Fibroblast of skin of left biceps (primary cell): ENCODE results near the gene LCN1.
"Not testable (repeated sequence)": the region's sequence is repeated elsewhere in the genome, so short reads cannot be mapped to it uniquely, and the experiment has no call there.

Experiments used
- DNase-seq, 2 experiments: peaks; one replicate each; pipeline ENCODE4 v3.0.0-alpha.2; 2013; ENCODE audit warnings: low read depth in 2 of 2

Gene LCN1

DNA sequence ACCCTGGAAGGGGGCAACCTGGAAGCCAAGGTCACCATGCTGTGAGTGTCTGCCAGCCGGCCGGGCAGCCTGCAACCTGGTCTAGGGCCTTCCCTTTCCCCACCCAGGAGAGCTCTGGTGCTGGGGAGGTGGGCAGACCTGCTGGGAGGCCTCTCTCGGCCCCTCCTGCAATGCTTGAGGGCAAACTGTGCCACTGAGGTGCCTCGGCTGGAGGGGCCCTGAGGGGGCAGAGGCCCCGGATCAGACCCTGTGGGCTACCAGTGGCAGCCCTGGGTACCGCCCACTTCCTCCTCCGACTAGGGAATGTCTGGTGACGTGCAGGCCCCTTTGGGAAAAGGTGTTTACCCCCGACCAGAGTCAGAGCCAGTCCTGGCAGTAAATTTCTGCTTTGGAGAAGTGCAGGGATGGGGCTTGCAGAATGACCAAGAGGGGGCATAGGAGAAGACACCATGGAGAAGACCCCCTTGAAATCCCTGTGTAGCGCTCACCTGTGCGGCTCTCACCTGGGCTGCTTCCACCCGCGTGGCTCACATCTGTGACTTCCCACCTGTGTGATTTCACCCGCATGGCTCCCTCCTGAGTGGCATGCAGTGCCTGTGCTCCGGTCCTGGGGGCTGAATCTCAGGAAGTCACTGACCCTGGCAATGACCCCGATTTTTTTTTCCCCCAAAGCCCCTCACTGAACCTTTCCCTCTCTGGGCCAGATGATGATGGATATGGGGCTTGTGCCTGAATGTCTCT, 1.1 kb downstream of the LCN1 start:
- no peak for DNase-seq

DNA sequence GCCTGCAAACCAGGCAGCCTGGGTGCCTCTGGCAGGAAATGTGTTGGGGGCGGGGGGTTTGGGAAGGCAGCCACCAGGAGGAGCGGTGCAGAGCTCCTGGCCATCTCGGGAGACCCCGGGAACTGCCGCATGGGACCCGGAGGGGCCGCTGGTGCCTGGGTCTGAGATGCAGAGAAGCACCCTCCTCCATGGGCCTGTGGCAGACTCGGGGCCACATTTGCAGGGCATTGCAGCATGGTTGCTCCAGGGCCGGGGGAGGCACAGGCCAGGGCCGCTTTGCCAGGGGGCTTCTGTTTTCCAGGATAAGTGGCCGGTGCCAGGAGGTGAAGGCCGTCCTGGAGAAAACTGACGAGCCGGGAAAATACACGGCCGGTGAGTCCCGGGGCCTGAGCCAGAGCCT, 1.7 kb downstream of the LCN1 start:
- no peak for DNase-seq

DNA sequence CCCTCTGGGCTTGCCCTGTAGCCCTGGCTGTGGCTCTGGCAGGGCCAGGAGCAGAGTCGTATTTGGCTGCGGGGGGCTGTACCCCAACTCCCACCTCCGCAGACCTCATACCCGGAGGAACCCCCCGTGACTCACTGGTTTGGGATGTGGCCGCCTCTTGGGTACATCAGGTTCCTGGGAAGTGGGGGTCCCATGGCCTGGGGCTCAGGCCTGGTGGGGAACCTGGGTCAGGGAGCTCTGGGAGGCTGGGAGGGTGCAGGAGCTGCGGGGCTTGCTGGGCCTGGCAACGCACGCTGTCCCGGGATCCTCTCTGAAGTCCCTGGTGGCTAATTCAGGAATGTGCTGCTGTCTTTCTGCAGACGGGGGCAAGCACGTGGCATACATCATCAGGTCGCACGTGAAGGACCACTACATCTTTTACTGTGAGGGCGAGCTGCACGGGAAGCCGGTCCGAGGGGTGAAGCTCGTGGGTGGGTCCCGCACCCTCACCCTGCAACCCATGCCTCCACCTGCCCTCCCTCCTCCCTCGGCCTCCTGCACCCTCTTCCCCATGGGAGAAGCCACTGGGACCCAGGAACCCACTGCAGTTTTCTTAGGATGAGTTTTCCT, 2.4 kb downstream of the LCN1 start:
- no peak for DNase-seq

DNA sequence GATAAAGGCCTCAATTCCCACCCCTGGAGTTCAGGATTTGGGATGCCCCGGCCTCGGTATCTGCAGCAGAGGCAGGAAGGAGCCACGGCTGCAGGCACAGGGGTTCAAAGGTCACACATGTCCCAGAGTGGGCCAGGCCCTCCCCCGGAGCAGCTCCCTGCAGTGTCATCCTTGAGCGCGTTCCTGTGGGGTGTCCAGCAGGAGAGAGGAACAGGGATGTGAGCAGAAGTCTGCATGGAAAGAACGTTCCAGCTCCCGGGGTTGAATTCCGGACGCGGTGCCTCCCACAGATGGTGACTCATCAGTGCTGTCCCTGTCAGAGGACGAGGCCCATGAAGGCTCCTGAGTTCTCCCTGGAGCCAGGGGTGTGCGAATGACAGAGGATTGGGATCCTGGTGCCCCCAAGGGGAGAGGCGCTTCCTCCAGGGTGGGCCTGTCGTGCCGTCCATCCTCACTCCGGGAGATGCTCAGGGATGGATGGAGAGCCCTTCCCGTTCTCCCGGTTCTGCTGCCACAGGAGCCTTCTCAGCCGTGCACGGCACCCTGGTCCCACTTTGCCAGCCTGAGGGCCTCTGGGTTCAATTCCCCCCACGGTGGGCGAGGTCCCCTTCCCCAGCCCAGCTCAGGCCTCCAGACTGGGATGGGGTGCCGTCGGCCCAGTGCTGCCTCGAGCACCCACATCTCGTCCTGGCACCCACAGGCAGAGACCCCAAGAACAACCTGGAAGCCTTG, 3.1 kb downstream of the LCN1 start:
- no peak for DNase-seq

DNA sequence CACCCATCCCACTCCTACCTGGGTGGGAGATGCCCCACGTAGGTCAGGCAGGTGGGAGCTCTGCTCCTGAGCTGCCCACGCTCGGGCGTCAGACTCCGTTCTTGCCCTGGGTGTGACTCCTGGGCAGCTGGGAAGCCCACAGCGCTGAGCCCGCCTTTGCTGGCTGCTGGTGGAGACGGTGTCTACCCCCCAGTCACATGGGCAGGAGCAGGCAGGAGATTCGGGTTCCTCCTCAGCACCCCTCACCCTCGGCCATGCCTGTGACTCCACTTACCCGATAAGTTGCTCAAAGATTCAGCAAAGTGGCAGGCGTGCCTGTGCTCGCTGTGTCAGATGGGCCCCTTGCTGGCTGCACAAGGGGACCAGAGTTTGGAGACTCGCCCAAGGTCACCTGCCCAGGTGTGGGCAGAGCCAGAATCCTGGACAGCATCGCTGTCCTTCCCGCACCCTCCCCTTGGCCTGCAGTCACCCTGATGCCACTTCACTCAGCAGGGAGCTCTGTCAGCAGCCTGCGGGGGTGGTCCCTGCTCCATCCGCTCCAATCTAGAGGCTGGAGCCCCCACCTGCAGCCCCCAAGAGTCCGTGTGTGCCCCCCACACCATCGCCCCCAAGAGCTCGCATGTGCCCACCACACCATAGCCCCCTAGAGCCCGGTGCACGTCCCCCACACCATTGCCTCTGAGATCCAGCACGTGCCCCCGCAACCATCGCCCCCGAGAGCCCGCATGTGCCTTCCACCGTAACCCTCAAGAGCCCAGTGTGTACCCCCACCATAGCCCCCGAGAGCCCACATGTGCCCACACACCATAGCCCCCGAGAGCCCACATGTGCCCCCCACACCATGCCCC, 4.2 kb downstream of the LCN1 start:
- no peak for DNase-seq

DNA sequence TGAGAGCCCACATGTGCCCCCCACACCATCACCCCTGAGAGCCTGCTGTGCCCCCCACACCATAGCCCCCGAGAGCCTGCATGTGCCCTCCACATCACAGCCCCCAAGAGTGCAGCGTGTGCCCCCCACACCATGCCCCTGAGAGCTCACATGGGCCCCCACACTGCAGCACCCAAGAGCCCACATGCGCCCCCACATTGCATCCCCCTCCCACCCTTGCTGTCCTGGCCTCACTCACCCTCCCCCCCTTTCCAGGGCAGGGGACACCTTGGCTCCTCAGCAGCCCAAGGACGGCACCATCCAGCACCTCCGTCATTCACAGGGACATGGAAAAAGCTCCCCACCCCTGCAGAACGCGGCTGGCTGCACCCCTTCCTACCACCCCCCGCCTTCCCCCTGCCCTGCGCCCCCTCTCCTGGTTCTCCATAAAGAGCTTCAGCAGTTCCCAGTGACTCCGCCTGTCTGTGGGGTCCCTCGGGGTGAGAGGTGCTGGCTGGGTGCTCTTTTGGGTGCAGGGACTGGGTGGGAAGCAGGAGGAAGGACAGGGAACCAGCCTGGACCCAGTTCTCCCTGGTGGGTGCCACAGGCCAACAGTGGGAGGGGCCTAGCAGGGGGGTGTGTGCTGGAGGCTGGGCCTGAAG, 5.0 kb downstream of the LCN1 start:
- DNase-seq, result no peak

DNA sequence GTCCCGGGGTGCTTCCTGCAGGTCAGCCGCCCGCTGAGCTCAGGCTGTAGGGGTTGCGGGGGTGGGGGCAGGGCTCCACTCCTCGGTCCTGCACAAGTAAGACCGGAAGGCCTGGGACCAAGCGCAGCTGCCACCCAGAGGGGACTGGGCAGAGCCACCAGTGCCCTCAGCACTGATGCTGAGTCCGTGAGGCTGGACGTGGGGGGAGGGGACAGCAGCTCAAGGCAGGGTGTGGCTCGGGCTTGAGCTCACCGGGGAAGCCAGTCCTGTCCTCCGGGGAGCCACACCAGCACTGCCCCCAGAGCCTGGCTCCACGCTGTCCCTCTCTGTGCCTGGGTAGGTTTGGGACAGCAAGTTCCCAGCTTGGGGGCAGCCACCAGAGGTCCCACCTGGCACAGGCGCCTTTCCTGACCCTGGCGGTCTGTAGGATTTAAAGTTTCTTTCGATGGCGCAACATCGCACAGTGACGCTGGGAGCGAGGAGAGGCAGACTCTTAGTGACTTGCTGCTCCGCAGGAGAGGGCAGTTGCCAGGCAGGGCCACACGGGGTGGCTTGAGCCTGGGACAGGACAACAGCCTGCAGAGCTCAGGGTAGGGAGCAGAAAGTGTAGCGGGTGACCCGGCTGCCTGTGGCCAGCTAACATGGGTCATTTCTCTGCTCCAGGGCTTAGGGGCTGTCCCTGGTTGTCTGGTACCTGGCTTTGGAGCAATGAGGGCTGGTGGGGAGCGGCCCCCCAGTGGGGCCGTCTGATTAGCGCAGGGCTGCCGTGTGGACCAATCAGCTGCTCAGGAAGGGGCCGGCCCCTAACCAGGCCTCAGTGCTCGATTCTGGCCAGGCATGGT, 5.7 kb downstream of the LCN1 start:
- DNase-seq, result no peak

DNA sequence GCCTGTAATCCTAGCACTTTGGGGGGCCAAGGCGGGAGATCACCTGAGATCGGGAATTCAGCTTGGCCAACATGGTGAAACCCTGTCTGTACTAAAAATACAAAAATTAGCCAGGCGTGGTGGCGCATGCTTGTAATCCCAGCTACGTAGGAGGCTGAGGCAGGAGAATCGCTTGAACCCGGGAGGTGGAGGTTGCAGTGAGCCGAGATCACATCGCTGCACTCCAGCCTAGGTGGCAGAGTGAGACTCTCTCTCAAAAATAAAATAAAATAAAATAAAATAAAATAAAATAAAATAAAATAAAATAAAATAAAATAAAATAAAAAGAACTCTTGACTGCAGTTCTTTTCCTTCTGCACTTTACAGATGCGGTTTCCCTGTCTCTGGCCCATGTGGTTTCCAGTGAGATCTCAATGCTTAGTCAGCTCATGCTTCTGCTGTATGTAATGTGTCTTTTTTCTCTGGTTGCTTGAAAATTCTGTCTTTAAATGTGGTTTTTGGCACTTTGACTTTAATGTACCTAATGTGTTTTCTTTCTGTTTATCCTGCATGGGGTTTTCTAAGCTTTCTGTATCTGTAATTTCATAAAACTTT, 7.7 kb downstream of the LCN1 start:
- not testable (repeated sequence) for DNase-seq

DNA sequence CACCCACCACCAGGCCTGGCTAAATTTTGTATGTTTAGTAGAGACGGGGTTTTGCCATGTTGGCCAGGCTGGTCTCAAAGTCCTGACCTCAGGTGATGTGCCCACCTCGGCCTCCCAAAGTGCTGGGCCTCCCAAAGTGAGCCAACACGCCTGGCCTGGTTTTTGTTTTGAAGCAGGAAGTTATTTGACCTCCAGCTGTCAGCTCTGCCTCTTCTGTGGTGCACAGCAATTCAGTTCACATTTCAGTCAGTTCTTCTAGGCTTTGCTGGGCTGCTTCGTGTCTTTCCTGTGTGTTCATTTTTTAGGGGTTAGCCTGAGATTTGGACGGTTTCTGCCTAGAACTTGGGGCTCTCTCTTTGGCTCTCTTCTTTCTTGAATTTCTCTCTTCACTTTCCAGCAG, 8.9 kb downstream of the LCN1 start:
- DNase-seq, result no peak

DNA sequence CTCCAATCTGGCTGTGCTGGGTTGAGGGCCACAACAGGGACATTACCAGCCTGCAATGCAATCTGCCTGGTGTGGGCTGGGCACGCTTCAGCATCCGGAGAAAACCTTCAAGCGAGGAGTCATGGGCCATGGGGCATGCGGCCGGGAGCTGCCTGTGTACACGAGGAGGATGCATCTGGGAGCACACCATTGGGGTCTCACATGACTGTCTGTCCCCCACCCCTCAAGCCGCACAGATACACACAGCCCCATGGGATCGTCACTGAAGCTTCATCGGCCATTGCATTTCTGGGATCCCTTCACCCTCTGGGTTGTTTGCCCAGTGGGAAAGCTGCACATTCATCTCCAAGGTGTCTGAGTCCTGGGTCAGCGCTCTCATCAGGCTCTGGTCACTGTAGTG, 9.9 kb downstream of the LCN1 start:
- DNase-seq, result no peak

DNA sequence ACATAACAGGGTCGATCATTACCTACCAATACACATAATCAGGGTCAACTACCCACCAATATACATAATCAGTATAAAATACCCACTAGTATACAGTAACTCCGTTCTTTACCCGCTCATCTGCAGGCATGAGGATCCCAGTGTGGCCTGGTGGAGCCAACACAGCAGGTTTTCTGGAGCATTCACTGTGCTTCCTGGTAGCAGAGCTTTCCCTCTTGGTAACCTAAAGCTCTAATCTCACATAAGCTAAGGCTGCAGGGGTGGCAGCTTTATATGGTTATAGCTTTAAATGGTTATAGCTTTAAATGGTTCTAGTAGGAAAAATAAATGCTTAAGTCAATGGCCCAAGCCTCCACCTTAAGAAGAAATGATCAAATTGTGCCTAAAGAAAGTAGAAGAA, 11.9 kb downstream of the LCN1 start:
- no peak for DNase-seq

DNA sequence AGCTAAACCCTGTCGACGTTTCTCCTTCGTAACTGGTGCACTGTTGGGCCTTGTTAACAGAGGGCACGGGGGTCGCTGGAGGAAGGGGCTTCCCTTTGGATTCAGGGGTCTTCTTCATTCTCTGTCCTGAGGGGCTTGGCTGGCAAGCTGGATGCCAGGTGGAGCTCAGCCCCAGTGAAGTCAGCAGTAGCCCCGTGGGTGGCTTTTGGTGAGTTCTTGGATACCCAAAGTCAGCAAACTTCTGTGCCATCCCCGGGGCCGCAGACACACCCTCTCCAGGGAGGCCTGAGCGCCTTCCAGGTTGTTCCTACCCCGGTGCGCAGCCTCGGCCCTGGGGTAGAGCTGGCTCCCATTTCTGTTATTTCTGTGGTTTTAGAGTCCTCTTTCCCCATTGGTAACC, 12.4 kb downstream of the LCN1 start:
- no peak for DNase-seq

DNA sequence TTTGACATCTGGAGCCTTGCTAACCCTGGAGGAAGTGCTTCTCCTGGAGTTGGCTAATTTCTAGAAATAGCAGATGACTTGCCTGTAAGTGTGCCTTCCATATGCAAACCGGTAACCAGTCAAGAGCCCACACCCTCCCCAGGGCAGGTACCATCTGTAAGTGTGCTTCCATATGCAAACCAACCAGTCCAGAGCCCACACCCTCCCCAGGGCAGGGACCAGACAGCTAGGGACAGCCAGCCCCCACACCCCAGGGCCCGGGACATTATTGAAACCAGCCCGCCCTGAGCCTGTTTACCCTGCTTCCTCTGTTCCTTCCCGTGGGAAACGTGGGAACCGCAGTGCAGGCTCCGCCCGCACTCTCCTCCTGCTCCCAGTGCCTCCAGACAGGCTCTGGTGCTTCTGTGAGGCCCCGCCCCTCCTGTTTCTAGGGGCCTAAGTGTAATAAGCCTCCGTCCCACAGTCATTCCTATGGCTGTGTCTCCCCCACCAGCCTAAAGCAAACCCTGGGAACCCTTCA, 13.0 kb downstream of the LCN1 start:
- DNase-seq, result not testable (repeated sequence)

DNA sequence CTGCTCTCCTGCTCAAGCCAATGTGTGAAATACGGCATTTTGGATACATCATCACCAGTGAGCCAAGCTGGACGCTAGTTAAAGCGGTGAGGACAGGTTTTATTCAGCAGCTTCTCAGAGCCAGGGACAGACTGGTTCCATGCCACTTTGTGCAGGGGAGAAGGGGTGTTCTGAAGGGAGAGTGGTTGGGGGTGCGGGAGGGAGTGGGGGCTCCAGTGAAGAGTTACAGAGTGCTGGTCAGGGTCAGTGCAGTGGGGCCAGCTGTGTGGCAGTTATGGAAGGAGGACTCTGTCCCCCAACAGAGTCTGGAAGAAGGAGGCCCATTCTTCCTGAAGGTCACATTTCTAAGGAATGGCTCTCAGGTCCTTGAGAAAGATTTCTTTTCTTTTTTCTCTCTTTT, 13.6 kb downstream of the LCN1 start:
- DNase-seq, result not testable (repeated sequence)

DNA sequence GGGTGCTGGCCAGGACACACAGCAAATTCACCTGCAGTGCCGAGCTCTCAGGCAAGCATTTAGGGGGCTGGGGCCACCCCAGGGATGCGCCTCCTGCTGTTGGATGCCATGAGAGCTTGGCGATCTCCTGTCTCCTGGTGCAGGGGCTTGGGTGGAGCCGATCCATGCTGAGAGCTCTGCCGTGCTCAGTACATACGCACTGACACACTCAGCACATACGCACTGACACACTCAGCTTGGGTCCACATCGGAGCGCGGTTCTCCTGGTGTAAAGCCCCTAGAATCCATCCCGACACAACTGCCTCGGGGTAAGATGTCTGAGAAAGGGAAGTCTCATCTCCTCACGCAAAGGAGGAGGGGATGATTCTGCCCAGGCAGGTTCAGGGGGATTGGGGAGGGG, 14.4 kb downstream of the LCN1 start:
- DNase-seq, result not testable (repeated sequence)

DNA sequence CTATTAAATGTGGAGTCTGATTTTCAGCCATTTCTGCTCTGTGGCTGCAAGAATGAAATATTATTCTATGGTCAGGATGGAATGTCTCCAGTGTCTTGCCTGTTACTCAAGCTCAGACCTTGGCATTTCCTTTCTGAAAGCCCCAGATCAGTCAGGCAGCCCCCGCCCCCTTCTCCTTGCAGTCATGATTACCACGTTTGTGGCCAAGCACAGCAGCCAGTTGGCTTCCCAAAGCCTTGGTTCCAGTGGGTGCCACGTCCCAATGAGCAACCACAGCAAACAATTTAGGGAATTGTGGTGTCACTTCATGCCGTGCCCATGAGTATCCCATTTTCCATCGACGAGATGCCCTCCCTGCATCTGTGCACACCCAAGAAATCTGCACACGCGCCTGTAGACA, 15.0 kb downstream of the LCN1 start:
- DNase-seq, result peak; percentile 11 to 22

DNA sequence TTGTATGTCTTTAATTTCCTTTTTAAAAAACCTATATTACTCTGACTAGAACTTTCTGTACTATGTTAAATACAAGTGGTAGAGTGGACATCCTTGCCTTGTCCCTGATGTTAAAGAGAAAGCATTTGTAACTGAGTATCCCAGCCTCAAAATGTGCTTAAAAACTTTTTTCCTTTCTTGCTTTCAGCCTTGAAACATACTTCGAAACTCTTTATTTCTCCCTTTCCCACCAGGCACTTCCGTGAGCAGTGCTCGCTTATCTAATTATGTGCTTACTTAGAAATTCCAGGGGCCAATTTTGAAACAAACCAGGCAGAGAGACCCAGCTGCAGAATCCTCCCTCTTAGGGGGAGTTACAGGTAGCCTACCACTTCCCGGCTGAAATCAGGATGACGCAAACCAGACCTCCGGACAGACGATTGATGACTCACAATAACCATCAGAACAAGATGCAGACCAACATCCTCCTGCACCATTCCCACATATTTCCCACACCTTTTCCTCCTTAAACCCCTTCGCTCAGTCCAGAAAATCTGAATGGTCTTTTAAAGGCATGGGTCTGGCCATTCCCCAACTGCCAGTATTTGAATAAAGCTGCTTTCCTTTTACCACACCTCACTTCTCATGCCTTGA, 22.1 kb downstream of the LCN1 start:
- DNase-seq, result not testable (repeated sequence)

DNA sequence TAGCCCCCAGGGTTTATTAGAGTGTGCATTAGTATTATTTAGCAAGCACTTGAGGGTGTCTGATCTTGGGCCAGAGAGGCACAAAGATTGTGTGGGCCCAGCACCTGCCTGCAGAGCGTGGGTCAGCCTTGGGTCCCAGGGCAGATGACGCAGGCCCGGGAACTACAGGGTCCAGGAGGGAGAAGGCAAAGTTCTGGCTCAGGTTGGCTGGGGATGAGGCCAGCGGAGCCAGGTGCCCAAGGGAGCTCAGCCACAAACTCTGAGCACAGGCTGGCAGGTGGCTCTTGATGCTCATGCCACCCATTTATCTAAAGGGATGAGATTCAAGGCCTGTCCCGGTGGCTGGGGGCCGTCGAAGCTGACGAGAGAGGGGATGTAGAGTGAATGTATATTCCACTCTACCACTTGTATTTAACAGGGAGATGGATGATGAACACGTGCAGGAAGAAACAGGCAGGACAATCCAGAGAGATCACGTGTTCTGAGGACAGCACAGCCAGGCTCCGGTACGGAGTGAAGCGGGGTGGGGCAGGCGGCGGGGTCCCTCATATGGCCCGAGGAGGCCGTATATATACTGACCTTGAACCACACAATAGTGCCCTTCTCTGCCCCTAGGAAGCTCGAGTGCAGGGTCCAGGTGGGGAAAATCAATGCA, 23.9 kb downstream of the LCN1 start:
- DNase-seq, result no peak

DNA sequence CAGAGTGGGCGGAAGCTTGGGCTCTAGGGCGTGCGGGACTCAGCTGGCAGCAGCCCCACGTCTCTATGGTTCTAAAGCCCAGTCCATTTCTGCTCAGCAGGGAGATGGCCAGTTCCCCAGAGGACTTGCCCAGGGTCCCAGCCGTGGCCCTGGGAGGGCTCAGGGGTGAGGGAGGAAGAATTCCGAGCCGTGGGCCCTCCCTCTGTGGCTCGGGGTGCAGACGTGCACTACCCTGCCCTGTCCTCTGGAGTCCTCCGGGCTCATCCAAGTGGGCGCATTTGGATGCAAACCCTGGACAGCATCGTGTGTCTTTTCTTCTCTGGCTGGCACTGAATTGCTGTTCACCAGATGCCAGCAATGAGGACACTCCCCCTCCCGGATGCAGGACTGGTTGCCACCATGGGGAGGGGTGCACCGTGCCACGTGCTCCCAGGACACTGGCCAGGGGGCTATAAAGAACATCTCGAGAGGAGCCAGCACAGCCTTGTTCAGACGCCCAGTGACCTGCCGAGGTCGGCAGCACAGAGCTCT, 24.5 kb downstream of the LCN1 start, which contains the start of gene OBP2A:
Gene OBP2A, plus strand, starts transcription at position 481 of the 531 bp plus-strand sequence. CDS start 55 bp downstream, outside the sequence.
- DNase-seq, result not testable (repeated sequence)
